ENCODE results near the gene OR51V1.

- TF ChIP-seq POLR2A (IDR thresholded peaks at IDR 0.05) = no peak
- TF ChIP-seq CTCF (IDR thresholded peaks at IDR 0.05) = no peak
- TF ChIP-seq POLR2AphosphoS5 (IDR thresholded peaks at IDR 0.05) = no peak
- TF ChIP-seq EP300 (IDR thresholded peaks at IDR 0.05; ENCODE audit: low read depth) = no peak
Observed at GRCh38 chr11:5151713-5152153, 48.7 kb downstream of the OR51V1 start.

All from transverse colon (tissue), 4 donors.